Esophagus (tissue), 2 donors: ENCODE data around the gene TNFRSF11A. TPM values are rescaled to one million over a fixed set of nuclear protein-coding genes. Genes with fewer than 3 reads are reported as not detected.

Experiments
- H3K27ac ChIP-seq, 2 donors: one replicate each; pipeline ENCODE4 v1.5.1; 2013; ENCODE audit warnings: low read depth in 2 of 2, mild to moderate bottlenecking in 2 of 2, inconsistent platforms in 1 of 2, low read length in 1 of 2, moderate library complexity in 1 of 2
- H3K27me3 ChIP-seq, 2 donors: one replicate each; pipeline ENCODE4 v1.6.1; 2013; ENCODE audit warnings: low read length in 2 of 2, control low read depth in 1 of 2, mild to moderate bottlenecking in 1 of 2; ENCODE audit not compliant: insufficient read depth in 2 of 2, control insufficient read depth in 1 of 2
- H3K36me3 ChIP-seq, 2 donors: one replicate each; pipeline ENCODE4 v1.6.1; 2013; ENCODE audit warnings: low read length in 1 of 2; ENCODE audit not compliant: control insufficient read depth in 2 of 2, insufficient read depth in 2 of 2
- H3K4me1 ChIP-seq, 2 donors: one replicate each; pipeline ENCODE4 v1.6.1; 2013; ENCODE audit warnings: low read length in 1 of 2; ENCODE audit not compliant: control insufficient read depth in 2 of 2, insufficient read depth in 2 of 2
- H3K4me3 ChIP-seq, 2 donors: one replicate each; pipeline ENCODE4 v1.5.1; 2013; ENCODE audit warnings: low read length in 2 of 2, mild to moderate bottlenecking in 2 of 2, low read depth in 1 of 2, moderate library complexity in 1 of 2
- H3K9me3 ChIP-seq, 2 donors: one replicate each; pipeline ENCODE4 v1.6.1; 2013; ENCODE audit warnings: mild to moderate bottlenecking in 2 of 2, low read depth in 1 of 2, low read length in 1 of 2, moderate library complexity in 1 of 2; ENCODE audit not compliant: control insufficient read depth in 2 of 2, insufficient read depth in 1 of 2
- WGBS, 2 donors: extraction: QIAGEN DNeasy Blood & Tissue Kit; methylation state at CpG; one replicate each; pipeline ENCODE4 v1.1.7; 2013; 5-methylcytosine and 5-hydroxymethylcytosine counted together
- polyA plus RNA-seq, 2 donors: library from polyadenylated mRNA; stranded (reverse); fragments of 200-250 nt; gene quantifications; one replicate each; pipeline ENCODE4 v1.2.3, GENCODE V29; 2013
- donor health status: healthy with polysubstance abuse.
- donor health status: Bipolar disorder and iron deficiency.

The TNFRSF11A gene
- polyA plus RNA-seq, 2 donors = 1.2 to 2.2 TPM

- Histone ChIP-seq H3K4me3 (no peak overlapping the region), H3K27ac (no peak overlapping the region), H3K9me3 (peaks cover 0 to 6% of the 10 kb centered on the region in 2 donors), H3K36me3 (no peaks in the 10 kb centered on the region), H3K27me3 (no peaks in the 10 kb centered on the region), H3K4me1 (peaks cover 2 to 13% of the 10 kb centered on the region in 2 donors)
- 87 to 96% methylated on average over 12 of the region's 12 CpGs for WGBS, 2 donors
Measured at GRCh38 chr18:62438402-62438801, 113.3 kb downstream of the TNFRSF11A start.

GRCh38 chr18:62438866-62439265, 113.8 kb downstream of the TNFRSF11A start:
- Histone ChIP-seq H3K27me3 (no peaks in the 10 kb centered on the region), H3K4me1 (peaks cover 2 to 13% of the 10 kb centered on the region in 2 donors), H3K9me3 (peaks cover 0 to 6% of the 10 kb centered on the region in 2 donors), H3K36me3 (no peaks in the 10 kb centered on the region), H3K4me3 (no peak overlapping the region), H3K27ac (no peak overlapping the region)
- 85 to 90% methylated on average over 8 of the region's 8 CpGs for WGBS, 2 donors

Other genes with a start within 250 kb of the TNFRSF11A start
- gene PIGN, start 138.3 kb upstream of the TNFRSF11A start, polyA plus RNA-seq = 10 to 100 TPM; 10.5 to 13.7 TPM
- gene RELCH, start 138.1 kb upstream of the TNFRSF11A start, polyA plus RNA-seq = 10 to 100 TPM; 29.4 to 30.0 TPM
- gene ZCCHC2, start 197.7 kb downstream of the TNFRSF11A start, polyA plus RNA-seq = 1 to 10 TPM; 3.0 to 3.5 TPM